NOMO-1 treated with dmso at 0.1 percent for 144 hours (cell line): ENCODE measurements around the gene HIGD1C.
A peak's percentile ranks its signal among the peaks of the same experiment; 100 is the strongest.

Experiments used
- DNase-seq: peaks from one replicate; lab custom pipeline; 2025; ENCODE audit not compliant: unreplicated experiment; lab: John Stamatoyannopoulos, UW

Gene HIGD1C

GRCh38 chr12:50981319-50982239, 29.2 kb downstream of the HIGD1C start:
- DNase-seq, result no peak

GRCh38 chr12:50984586-50985298, 32.4 kb downstream of the HIGD1C start:
- DNase-seq, result no peak

- no peak for DNase-seq
These were observed 33.0 kb downstream of the HIGD1C start for GRCh38 chr12:50985322-50985721.

GRCh38 chr12:50986966-50987737, 34.8 kb downstream of the HIGD1C start:
- peak; percentile 6 for DNase-seq

GRCh38 chr12:50988051-50988450, 35.7 kb downstream of the HIGD1C start:
- no peak for DNase-seq

GRCh38 chr12:50988871-50989270, 36.5 kb downstream of the HIGD1C start:
- DNase-seq, result no peak

GRCh38 chr12:50990147-50990727, 37.9 kb downstream of the HIGD1C start:
- DNase-seq, result no peak

GRCh38 chr12:50990791-50991190, 38.4 kb downstream of the HIGD1C start:
- no peak for DNase-seq

GRCh38 chr12:50991291-50991690, 38.9 kb downstream of the HIGD1C start:
- no peak for DNase-seq

- DNase-seq, result no peak
These were observed 40.5 kb downstream of the HIGD1C start for GRCh38 chr12:50992819-50993218.

GRCh38 chr12:50999093-50999492, 46.7 kb downstream of the HIGD1C start:
- no peak for DNase-seq

GRCh38 chr12:51000245-51000644, 47.9 kb downstream of the HIGD1C start:
- no peak for DNase-seq

- DNase-seq, result no peak
These were observed 49.5 kb downstream of the HIGD1C start for GRCh38 chr12:51001799-51002198.

- DNase-seq, result no peak
These were observed 52.2 kb downstream of the HIGD1C start for GRCh38 chr12:51004504-51004903.

GRCh38 chr12:51005030-51005429, 52.7 kb downstream of the HIGD1C start:
- no peak for DNase-seq

GRCh38 chr12:51005671-51006070, 53.3 kb downstream of the HIGD1C start:
- no peak for DNase-seq

- DNase-seq, result peak; percentile 19
These were observed 56.1 kb downstream of the HIGD1C start for GRCh38 chr12:51008329-51009055.

- DNase-seq, result peak; percentile 76
These were observed 56.7 kb downstream of the HIGD1C start for GRCh38 chr12:51009056-51009440.

GRCh38 chr12:51011955-51012354, 59.6 kb downstream of the HIGD1C start:
- no peak for DNase-seq

GRCh38 chr12:51012570-51013236, 60.4 kb downstream of the HIGD1C start:
- no peak for DNase-seq
